Astrocyte (in vitro differentiated cells and primary cell): Measurements from ENCODE around the gene FLNC. TPM values are rescaled to one million over a fixed set of nuclear protein-coding genes. Genes with fewer than 3 reads are reported as not detected.

Experiments
- DNase-seq: peaks from one replicate; pipeline ENCODE4 v3.0.0-alpha.2; 2010; ENCODE audit warnings: low read depth
- FAIRE-seq: peaks from 2 replicates; lab custom pipeline; 2011; peaks lifted over from hg19 to GRCh38; lab: Jason Lieb, UNC
- H2AFZ ChIP-seq: 2 replicates; pipeline ENCODE4 v1.6.0; 2012; ENCODE audit warnings: low read depth, low read length, inconsistent platforms
- H3K27ac ChIP-seq: 2 replicates; pipeline ENCODE4 v1.5.1; 2011; ENCODE audit warnings: low read depth, low read length, inconsistent platforms
- H3K27me3 ChIP-seq: 2 replicates; pipeline ENCODE4 v1.6.0; 2011; ENCODE audit warnings: low read length, inconsistent platforms; ENCODE audit not compliant: insufficient read depth
- H3K36me3 ChIP-seq: 2 replicates; pipeline ENCODE4 v1.5.1; 2011; ENCODE audit warnings: low read length, inconsistent platforms; ENCODE audit not compliant: insufficient read depth
- H3K4me1 ChIP-seq: 2 replicates; pipeline ENCODE4 v1.5.1; 2011; ENCODE audit warnings: low read length, inconsistent platforms; ENCODE audit not compliant: insufficient read depth
- H3K4me2 ChIP-seq: 2 replicates; pipeline ENCODE4 v1.6.0; 2012; ENCODE audit warnings: low read length, inconsistent platforms
- H3K4me3 ChIP-seq: 2 replicates; pipeline ENCODE4 v1.5.1; 2011; ENCODE audit warnings: low read depth, mild to moderate bottlenecking, low read length, inconsistent platforms; ENCODE audit not compliant: insufficient read depth
- H3K79me2 ChIP-seq: 2 replicates; pipeline ENCODE4 v1.6.0; 2012; ENCODE audit warnings: mild to moderate bottlenecking, low read length, inconsistent platforms; ENCODE audit not compliant: insufficient read depth
- H3K9ac ChIP-seq: 2 replicates; pipeline ENCODE4 v1.6.0; 2012; ENCODE audit warnings: mild to moderate bottlenecking, low read length, inconsistent platforms
- H3K9me3 ChIP-seq: 2 replicates; pipeline ENCODE4 v1.5.1; 2012; ENCODE audit warnings: low read depth, mild to moderate bottlenecking, low read length, inconsistent platforms; ENCODE audit not compliant: insufficient read depth
- H4K20me1 ChIP-seq: 2 replicates; pipeline ENCODE4 v1.6.0; 2012; ENCODE audit warnings: low read length, inconsistent platforms; ENCODE audit not compliant: insufficient read depth
- H3K27ac Mint-ChIP-seq: one replicate; pipeline ENCODE4 v1.8.0; 2021; ENCODE audit warnings: mild to moderate bottlenecking, mixed read lengths; ENCODE audit not compliant: unreplicated experiment
- H3K27me3 Mint-ChIP-seq: one replicate; pipeline ENCODE4 v1.8.0; 2021; ENCODE audit warnings: low read depth, mixed read lengths; ENCODE audit not compliant: unreplicated experiment
- H3K36me3 Mint-ChIP-seq: one replicate; pipeline ENCODE4 v1.8.0; 2021; ENCODE audit warnings: low read depth, mixed read lengths; ENCODE audit not compliant: unreplicated experiment
- H3K4me1 Mint-ChIP-seq: one replicate; pipeline ENCODE4 v1.8.0; 2021; ENCODE audit warnings: low read depth, mixed read lengths; ENCODE audit not compliant: unreplicated experiment
- H3K4me3 Mint-ChIP-seq: one replicate; pipeline ENCODE4 v1.8.0; 2021; ENCODE audit warnings: mild to moderate bottlenecking, moderate library complexity, mixed read lengths; ENCODE audit not compliant: unreplicated experiment
- H3K9me3 Mint-ChIP-seq: one replicate; pipeline ENCODE4 v1.8.0; 2021; ENCODE audit warnings: mild to moderate bottlenecking, mixed read lengths; ENCODE audit not compliant: unreplicated experiment
- EZH2 ChIP-seq: IDR thresholded peaks from 2 replicates; pipeline ENCODE4 v1.6.1; 2012; ENCODE audit warnings: mild to moderate bottlenecking, low read length, inconsistent platforms; ENCODE audit not compliant: insufficient read depth
- total RNA-seq: library from RNA; stranded (reverse); gene quantifications from 2 replicates; pipeline ENCODE4 v1.2.1, GENCODE V29; 2021
- TF ChIP-seq, protein P1 (sequence below): IDR thresholded peaks from 2 replicates; pipeline ENCODE4 v1.5.1; 2011; ENCODE audit warnings: low read depth, mild to moderate bottlenecking, inconsistent platforms, low read length, moderate library complexity; ENCODE audit not compliant: insufficient read depth

Gene FLNC
- total RNA-seq, 1 donor from 2014 or later = 364 TPM

DNA sequence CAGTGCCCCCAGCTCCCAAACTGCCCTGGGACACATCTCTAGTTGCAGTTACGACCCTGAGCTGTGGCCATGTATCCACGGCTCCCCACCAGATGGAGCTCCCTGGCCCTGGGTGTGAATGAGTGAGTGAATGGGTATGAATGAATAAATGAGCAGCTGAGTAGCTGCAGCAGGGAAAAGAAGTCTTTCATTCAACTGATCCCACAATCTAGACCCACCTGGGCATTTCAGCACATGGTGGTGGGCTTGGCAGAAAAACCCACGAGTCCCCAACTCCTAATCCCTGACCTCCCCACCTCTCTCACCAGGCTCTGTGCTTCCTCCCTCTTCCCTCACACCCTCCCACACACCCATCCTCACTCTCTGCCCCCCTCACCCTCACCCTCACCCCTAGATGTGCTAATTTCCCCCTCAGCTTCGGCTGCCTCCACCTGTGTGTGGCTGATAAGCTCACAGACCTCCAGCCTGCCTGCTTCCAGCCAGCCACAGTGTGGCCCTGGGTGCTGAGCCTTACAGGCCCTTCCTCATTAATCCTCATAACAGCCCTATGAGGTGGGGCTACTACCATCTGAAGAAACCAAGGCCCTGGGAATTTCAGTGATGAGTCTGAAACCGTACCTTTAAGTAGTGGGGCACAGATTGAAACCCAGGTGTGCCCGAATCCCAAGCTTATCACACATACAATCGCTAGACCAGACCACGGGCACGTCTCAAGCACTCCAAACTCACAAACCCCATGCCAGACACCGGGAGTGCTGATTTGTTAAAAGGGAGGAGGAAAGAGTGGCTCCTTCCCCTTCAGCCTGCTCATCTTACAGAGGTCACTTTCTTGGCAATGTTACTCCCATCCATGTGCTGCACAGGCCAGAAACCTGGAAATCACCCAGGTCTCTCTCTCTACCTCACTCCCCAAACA is 30.2 kb downstream of the FLNC start:
- no peak for FAIRE-seq
- peaks cover 10% of the 10 kb centered on the region for H3K36me3 Mint-ChIP-seq
- H3K27me3 Mint-ChIP-seq = peaks cover 2% of the 10 kb centered on the region
- Histone ChIP-seq H3K36me3 (peaks cover 14% of the 10 kb centered on the region), H3K9me3 (no peaks in the 10 kb centered on the region), H3K4me1 (peaks cover 5% of the 10 kb centered on the region), H3K27me3 (no peaks in the 10 kb centered on the region), H3K9ac (no peak overlapping the region), H4K20me1 (peaks cover 54% of the 10 kb centered on the region), H3K27ac (no peak overlapping the region), H3K4me2 (no peak overlapping the region), H2AFZ (no peak overlapping the region), H3K4me3 (no peak overlapping the region), H3K79me2 (peaks cover 22% of the 10 kb centered on the region)
- DNase-seq = peak; percentile 56
- peak overlapping the region; percentile 23 for H3K4me3 Mint-ChIP-seq
- no peaks in the 10 kb centered on the region for H3K9me3 Mint-ChIP-seq
- TF ChIP-seq, protein P1, sequence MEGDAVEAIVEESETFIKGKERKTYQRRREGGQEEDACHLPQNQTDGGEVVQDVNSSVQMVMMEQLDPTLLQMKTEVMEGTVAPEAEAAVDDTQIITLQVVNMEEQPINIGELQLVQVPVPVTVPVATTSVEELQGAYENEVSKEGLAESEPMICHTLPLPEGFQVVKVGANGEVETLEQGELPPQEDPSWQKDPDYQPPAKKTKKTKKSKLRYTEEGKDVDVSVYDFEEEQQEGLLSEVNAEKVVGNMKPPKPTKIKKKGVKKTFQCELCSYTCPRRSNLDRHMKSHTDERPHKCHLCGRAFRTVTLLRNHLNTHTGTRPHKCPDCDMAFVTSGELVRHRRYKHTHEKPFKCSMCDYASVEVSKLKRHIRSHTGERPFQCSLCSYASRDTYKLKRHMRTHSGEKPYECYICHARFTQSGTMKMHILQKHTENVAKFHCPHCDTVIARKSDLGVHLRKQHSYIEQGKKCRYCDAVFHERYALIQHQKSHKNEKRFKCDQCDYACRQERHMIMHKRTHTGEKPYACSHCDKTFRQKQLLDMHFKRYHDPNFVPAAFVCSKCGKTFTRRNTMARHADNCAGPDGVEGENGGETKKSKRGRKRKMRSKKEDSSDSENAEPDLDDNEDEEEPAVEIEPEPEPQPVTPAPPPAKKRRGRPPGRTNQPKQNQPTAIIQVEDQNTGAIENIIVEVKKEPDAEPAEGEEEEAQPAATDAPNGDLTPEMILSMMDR = no peak
- no peak for TF ChIP-seq EZH2
- peaks cover 14% of the 10 kb centered on the region for H3K4me1 Mint-ChIP-seq
- H3K27ac Mint-ChIP-seq = peak overlapping the region; percentile 69

DNA sequence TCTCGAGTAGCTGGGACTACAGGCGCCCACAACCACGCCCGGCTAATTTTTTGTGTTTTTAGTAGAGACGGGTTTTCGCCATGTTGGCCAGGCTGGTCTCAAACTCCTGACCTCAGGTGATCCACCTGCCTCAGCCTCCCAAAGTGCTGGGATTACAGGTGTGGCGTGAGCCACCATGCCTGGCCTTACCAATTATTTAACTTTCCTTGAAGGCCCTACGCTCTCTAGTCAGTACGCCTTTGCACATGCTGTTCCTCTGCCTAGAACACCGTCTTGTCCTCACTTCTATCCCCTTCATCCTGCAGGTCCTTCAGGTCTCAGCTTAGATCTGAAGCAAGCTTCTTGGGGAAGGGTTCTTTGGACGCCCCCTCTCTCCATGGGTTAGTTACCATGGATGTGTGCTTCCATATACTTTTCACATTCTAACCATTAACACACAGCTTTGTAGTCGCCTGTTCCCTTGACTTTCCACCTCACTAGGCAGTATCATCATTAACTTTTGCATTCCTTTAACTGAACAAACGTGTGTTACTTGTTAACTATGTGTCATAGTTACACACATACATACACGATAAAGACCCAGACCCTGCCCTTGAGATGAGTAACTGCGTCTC is 31.9 kb downstream of the FLNC start:
- peaks cover 48% of the 10 kb centered on the region for H4K20me1 ChIP-seq
- Mint-ChIP-seq H3K27ac (peak overlapping the region; percentile 89), H3K27me3 (peaks cover 5% of the 10 kb centered on the region), H3K9me3 (no peaks in the 10 kb centered on the region), H3K4me3 (peak overlapping the region; percentile 99), H3K4me1 (peaks cover 16% of the 10 kb centered on the region), H3K36me3 (peaks cover 20% of the 10 kb centered on the region)
- DNase-seq = no peak
- H3K36me3 ChIP-seq = peaks cover 6% of the 10 kb centered on the region
- peak overlapping the region; percentile 90 for H3K4me2 ChIP-seq
- peaks cover 5% of the 10 kb centered on the region for H3K4me1 ChIP-seq
- no peak for TF ChIP-seq EZH2
- TF ChIP-seq, protein P1 = no peak
- FAIRE-seq = no peak
- peak overlapping the region; percentile 93 for H3K9ac ChIP-seq
- peak overlapping the region; percentile 83 for H3K4me3 ChIP-seq
- H2AFZ ChIP-seq = peak overlapping the region; percentile 53
- peaks cover 22% of the 10 kb centered on the region for H3K79me2 ChIP-seq
- no peaks in the 10 kb centered on the region for H3K27me3 ChIP-seq
- peak overlapping the region; percentile 82 for H3K27ac ChIP-seq
- no peaks in the 10 kb centered on the region for H3K9me3 ChIP-seq
